AG10803 (cell line): ENCODE measurements around the gene HLA-DOB.
"Not testable (repeated sequence)": the region's sequence is repeated elsewhere in the genome, so short reads cannot be mapped to it uniquely, and the experiment has no call there.

Source experiments
- DNase-seq: peaks from one replicate; pipeline ENCODE4 v3.0.0; 2010; ENCODE audit warnings: low read depth
- H3K4me3 ChIP-seq: 2 replicates; pipeline ENCODE4 v1.5.1; 2011; ENCODE audit warnings: mild to moderate bottlenecking, low read length, control low read depth
- CTCF ChIP-seq: conservative IDR thresholded peaks from 2 replicates; pipeline ENCODE4 v1.5.1; 2011; ENCODE audit warnings: mild to moderate bottlenecking, low read length, control low read depth, inconsistent platforms

Gene HLA-DOB

GRCh38 chr6:32814145-32814544 lies 2.7 kb downstream of the HLA-DOB start:
- DNase-seq: no peak
- no peak overlapping the region for H3K4me3 ChIP-seq
- no peak for TF ChIP-seq CTCF

GRCh38 chr6:32809171-32809570 lies 7.6 kb downstream of the HLA-DOB start:
- no peak for TF ChIP-seq CTCF
- DNase-seq: no peak
- no peak overlapping the region for H3K4me3 ChIP-seq

- H3K4me3 ChIP-seq: no peak overlapping the region
- DNase-seq: no peak
- TF ChIP-seq CTCF: no peak
Observed at GRCh38 chr6:32807020-32807580, 9.7 kb downstream of the HLA-DOB start.

GRCh38 chr6:32805404-32805803 lies 11.4 kb downstream of the HLA-DOB start:
- DNase-seq, H3K4me3 ChIP-seq: not testable (repeated sequence)

GRCh38 chr6:32803416-32803815 lies 13.4 kb downstream of the HLA-DOB start:
- no peak for DNase-seq
- no peak overlapping the region for H3K4me3 ChIP-seq
- no peak for TF ChIP-seq CTCF

- no peak overlapping the region for H3K4me3 ChIP-seq
- no peak for DNase-seq
- TF ChIP-seq CTCF: no peak
Observed at GRCh38 chr6:32799740-32800139, 17.1 kb downstream of the HLA-DOB start.

GRCh38 chr6:32799168-32799567 lies 17.6 kb downstream of the HLA-DOB start:
- no peak for TF ChIP-seq CTCF

More at GRCh38 chr6:32799168-32799567, 17.6 kb downstream of the HLA-DOB start:
- no peak overlapping the region for H3K4me3 ChIP-seq
- no peak for DNase-seq
